Measurements from ENCODE around the gene KSR2.

KSR2 gene

DNA sequence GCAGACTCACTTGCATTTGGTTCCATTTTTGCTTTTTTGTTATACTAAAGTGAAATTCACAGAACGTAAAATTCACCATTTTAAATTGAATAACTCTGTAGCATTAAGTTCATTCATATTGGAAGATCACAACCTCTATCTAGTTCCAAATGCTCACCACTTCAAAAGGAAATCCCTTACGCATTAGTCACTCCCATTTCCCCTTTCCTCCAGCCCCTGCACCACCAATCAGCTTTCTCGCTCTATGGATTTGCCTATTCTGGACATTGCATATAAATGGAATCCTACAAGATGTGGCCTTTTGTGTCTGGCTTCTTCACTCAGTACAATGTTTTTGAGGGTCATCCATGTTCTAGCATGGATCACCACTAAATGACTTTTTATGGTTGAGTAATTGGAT, 294.5 kb downstream of the KSR2 start:
- H2AFZ ChIP-seq (ENCODE audit: insufficient read depth, low read length, poor library complexity): no peak overlapping the region
- H3K23ac ChIP-seq (ENCODE audit: low read length): no peak overlapping the region
- no peak overlapping the region for H4K8ac ChIP-seq (ENCODE audit: low read depth, low read length)
- H3K27me3 ChIP-seq (ENCODE audit: insufficient read depth, low read length): no peaks in the 10 kb centered on the region
- no peak overlapping the region for H2BK5ac ChIP-seq (ENCODE audit: low read depth, low read length, poor library complexity)
- no peaks in the 10 kb centered on the region for H3K79me2 ChIP-seq (ENCODE audit: control insufficient read depth, insufficient read depth, low read length, poor library complexity)
- no peak overlapping the region for H3K14ac ChIP-seq (ENCODE audit: low read length)
- no peaks in the 10 kb centered on the region for H3K9me3 ChIP-seq (ENCODE audit: insufficient read depth, low read depth, low read length)
- no peaks in the 10 kb centered on the region for H3K36me3 ChIP-seq (ENCODE audit: control insufficient read depth in 1 of 2, insufficient read depth in 2 of 2, low read length in 2 of 2)
- H3K18ac ChIP-seq (ENCODE audit: low read length): no peak overlapping the region
- no peak overlapping the region for H2BK120ac ChIP-seq (ENCODE audit: insufficient read depth, low read length, poor library complexity)
- H3K9ac ChIP-seq (ENCODE audit: low read length): no peak overlapping the region
- no peak for DNase-seq
- H3K79me1 ChIP-seq (ENCODE audit: low read length): no peaks in the 10 kb centered on the region
- H3K4me3 ChIP-seq (ENCODE audit: low read depth, low read length): no peak overlapping the region
- H3K4me1 ChIP-seq (ENCODE audit: control insufficient read depth in 1 of 2, insufficient read depth in 2 of 2, low read length in 2 of 2): no peaks in the 10 kb centered on the region
- H3K27ac ChIP-seq (ENCODE audit: low read depth, low read length): no peak overlapping the region
- no peak overlapping the region for H2AK5ac ChIP-seq (ENCODE audit: low read length)
- WGBS (ENCODE audit: extremely low coverage, insufficient coverage, insufficient read length): no CpG with 5 or more reads among the region's 3 CpGs
- H4K91ac ChIP-seq (ENCODE audit: low read depth, low read length): no peak overlapping the region
- H3K4ac ChIP-seq (ENCODE audit: low read depth, low read length): no peak overlapping the region
- no peak overlapping the region for H4K12ac ChIP-seq (ENCODE audit: low read depth, low read length)
- H3K4me2 ChIP-seq (ENCODE audit: low read length): no peak overlapping the region
- H2BK12ac ChIP-seq (ENCODE audit: low read length): no peak overlapping the region

DNA sequence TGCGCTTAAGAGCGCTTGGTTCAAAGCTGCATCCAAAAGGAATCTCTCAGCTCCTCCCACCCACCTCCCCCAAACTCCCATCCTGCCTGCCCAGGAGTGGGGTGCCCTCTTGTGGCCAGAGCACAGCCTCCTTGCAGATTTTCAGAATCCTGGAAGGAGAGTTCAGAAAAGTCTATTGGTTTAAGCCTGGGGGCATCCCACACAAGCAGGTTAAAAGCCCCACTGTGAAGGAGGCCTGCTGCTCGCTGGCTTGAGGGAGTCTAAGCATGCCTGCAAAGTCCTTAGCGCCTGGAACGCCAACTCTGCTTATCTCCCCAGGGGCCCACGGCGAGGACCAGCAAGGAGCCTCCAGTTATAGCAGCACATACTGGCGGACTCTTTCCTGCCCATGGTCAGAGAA, 297.1 kb downstream of the KSR2 start:
- no peak overlapping the region for H3K14ac ChIP-seq (ENCODE audit: low read length)
- peak; percentile 4 to 30 for DNase-seq
- H3K9ac ChIP-seq (ENCODE audit: low read length): no peak overlapping the region
- no peak overlapping the region for H4K8ac ChIP-seq (ENCODE audit: low read depth, low read length)
- no peaks in the 10 kb centered on the region for H3K79me2 ChIP-seq (ENCODE audit: control insufficient read depth, insufficient read depth, low read length, poor library complexity)
- no peak overlapping the region for H3K4ac ChIP-seq (ENCODE audit: low read depth, low read length)
- no peaks in the 10 kb centered on the region for H3K79me1 ChIP-seq (ENCODE audit: low read length)
- no peak overlapping the region for H2AFZ ChIP-seq (ENCODE audit: insufficient read depth, low read length, poor library complexity)
- no peak overlapping the region for H3K23ac ChIP-seq (ENCODE audit: low read length)
- H2BK120ac ChIP-seq (ENCODE audit: insufficient read depth, low read length, poor library complexity): no peak overlapping the region
- H3K4me1 ChIP-seq (ENCODE audit: control insufficient read depth in 1 of 2, insufficient read depth in 2 of 2, low read length in 2 of 2): no peaks in the 10 kb centered on the region
- H3K27me3 ChIP-seq (ENCODE audit: insufficient read depth, low read length): no peaks in the 10 kb centered on the region
- no peak overlapping the region for H4K91ac ChIP-seq (ENCODE audit: low read depth, low read length)
- H3K4me3 ChIP-seq (ENCODE audit: low read depth, low read length): no peak overlapping the region
- no peak overlapping the region for H3K4me2 ChIP-seq (ENCODE audit: low read length)
- no peak overlapping the region for H2AK5ac ChIP-seq (ENCODE audit: low read length)
- WGBS (ENCODE audit: extremely low coverage, insufficient coverage, insufficient read length): no CpG with 5 or more reads among the region's 8 CpGs
- H2BK5ac ChIP-seq (ENCODE audit: low read depth, low read length, poor library complexity): no peak overlapping the region
- no peak overlapping the region for H3K27ac ChIP-seq (ENCODE audit: low read depth, low read length)
- no peak overlapping the region for H2BK12ac ChIP-seq (ENCODE audit: low read length)
- H4K12ac ChIP-seq (ENCODE audit: low read depth, low read length): no peak overlapping the region
- no peaks in the 10 kb centered on the region for H3K36me3 ChIP-seq (ENCODE audit: control insufficient read depth in 1 of 2, insufficient read depth in 2 of 2, low read length in 2 of 2)
- H3K9me3 ChIP-seq (ENCODE audit: insufficient read depth, low read depth, low read length): no peaks in the 10 kb centered on the region
- H3K18ac ChIP-seq (ENCODE audit: low read length): no peak overlapping the region

DNA sequence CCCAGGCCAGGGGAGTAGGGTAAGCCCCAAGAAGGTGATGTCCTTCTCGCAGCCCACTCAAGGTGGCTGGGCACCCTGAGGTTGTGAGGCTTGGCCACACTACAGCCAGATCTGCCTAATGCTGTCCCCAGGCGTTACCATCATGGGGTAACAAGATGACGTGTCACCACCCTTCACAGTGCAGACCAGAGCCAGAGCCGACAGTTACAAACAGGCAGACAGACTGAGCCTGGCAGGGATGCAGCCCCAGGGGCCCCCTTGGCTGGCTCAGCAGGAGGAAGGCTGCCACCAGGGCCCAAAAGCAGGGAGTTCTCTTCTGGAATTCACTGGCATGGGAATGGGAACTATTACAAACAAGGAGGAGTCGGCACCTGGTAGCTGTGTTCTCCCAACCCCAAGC, 304.6 kb downstream of the KSR2 start:
- Histone ChIP-seq H3K23ac (ENCODE audit: low read length) (no peak overlapping the region), H4K8ac (ENCODE audit: low read depth, low read length) (no peak overlapping the region), H3K4me2 (ENCODE audit: low read length) (no peak overlapping the region), H3K79me1 (ENCODE audit: low read length) (no peaks in the 10 kb centered on the region), H3K27me3 (ENCODE audit: insufficient read depth, low read length) (no peaks in the 10 kb centered on the region), H3K14ac (ENCODE audit: low read length) (no peak overlapping the region), H3K9ac (ENCODE audit: low read length) (no peak overlapping the region), H3K4me3 (ENCODE audit: low read depth, low read length) (no peak overlapping the region), H3K36me3 (ENCODE audit: control insufficient read depth in 1 of 2, insufficient read depth in 2 of 2, low read length in 2 of 2) (no peaks in the 10 kb centered on the region), H2AFZ (ENCODE audit: insufficient read depth, low read length, poor library complexity) (no peak overlapping the region), H2BK120ac (ENCODE audit: insufficient read depth, low read length, poor library complexity) (no peak overlapping the region), H2AK5ac (ENCODE audit: low read length) (no peak overlapping the region), H3K9me3 (ENCODE audit: insufficient read depth, low read depth, low read length) (peaks cover 1% of the 10 kb centered on the region), H3K79me2 (ENCODE audit: control insufficient read depth, insufficient read depth, low read length, poor library complexity) (no peaks in the 10 kb centered on the region), H3K18ac (ENCODE audit: low read length) (no peak overlapping the region), H3K27ac (ENCODE audit: low read depth, low read length) (no peak overlapping the region), H3K4me1 (ENCODE audit: control insufficient read depth in 1 of 2, insufficient read depth in 2 of 2, low read length in 2 of 2) (no peaks in the 10 kb centered on the region), H2BK5ac (ENCODE audit: low read depth, low read length, poor library complexity) (no peak overlapping the region), H3K4ac (ENCODE audit: low read depth, low read length) (no peak overlapping the region), H4K91ac (ENCODE audit: low read depth, low read length) (no peak overlapping the region), H4K12ac (ENCODE audit: low read depth, low read length) (no peak overlapping the region), H2BK12ac (ENCODE audit: low read length) (no peak overlapping the region)
- WGBS (ENCODE audit: extremely low coverage, insufficient coverage, insufficient read length): no CpG with 5 or more reads among the region's 5 CpGs
- DNase-seq: no peak

DNA sequence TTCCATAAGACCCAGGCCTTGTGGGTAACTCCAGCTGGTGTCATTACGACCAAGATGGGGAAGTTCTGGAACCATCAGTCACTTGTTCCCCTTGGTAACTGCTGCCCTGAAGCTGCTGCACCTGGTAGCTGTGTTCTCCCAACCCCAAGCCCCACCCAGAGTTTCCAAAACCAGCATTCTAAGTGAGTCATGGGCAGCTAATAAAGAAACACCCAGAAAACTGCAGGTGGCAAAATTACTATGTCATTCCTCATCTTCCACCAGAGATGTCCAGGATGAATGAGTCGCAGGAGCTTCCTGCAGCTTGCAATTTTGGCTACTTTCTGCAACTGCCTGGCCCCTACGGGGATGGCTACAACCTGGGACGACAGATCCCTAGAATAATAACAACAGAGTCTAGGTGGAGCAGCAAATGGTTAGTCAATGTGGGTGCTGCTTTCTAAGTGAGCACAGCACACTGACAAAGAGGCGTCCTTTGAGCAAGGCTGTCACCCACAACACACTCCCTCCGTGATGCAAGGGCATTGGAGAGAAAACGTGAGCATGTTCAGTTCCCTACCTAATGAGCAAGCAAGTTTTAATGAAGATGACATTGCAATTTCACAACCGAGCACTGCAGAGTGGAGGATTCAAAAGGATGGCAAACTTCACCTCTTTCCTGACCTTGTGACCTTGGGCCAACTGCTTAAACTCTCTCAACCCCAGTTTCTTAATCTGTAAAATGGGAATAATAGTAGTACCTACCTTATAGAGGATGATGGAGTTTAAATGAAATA, 306.0 kb downstream of the KSR2 start:
- H3K27me3 ChIP-seq (ENCODE audit: insufficient read depth, low read length): no peaks in the 10 kb centered on the region
- no peak overlapping the region for H3K4ac ChIP-seq (ENCODE audit: low read depth, low read length)
- no peak overlapping the region for H3K9ac ChIP-seq (ENCODE audit: low read length)
- no peak overlapping the region for H3K4me2 ChIP-seq (ENCODE audit: low read length)
- no peak overlapping the region for H3K23ac ChIP-seq (ENCODE audit: low read length)
- no peak overlapping the region for H2AK5ac ChIP-seq (ENCODE audit: low read length)
- DNase-seq: no peak
- no peak overlapping the region for H4K8ac ChIP-seq (ENCODE audit: low read depth, low read length)
- peaks cover 1% of the 10 kb centered on the region for H3K9me3 ChIP-seq (ENCODE audit: insufficient read depth, low read depth, low read length)
- no peaks in the 10 kb centered on the region for H3K79me1 ChIP-seq (ENCODE audit: low read length)
- no peak overlapping the region for H2BK120ac ChIP-seq (ENCODE audit: insufficient read depth, low read length, poor library complexity)
- no peak overlapping the region for H3K4me3 ChIP-seq (ENCODE audit: low read depth, low read length)
- no peaks in the 10 kb centered on the region for H3K36me3 ChIP-seq (ENCODE audit: control insufficient read depth in 1 of 2, insufficient read depth in 2 of 2, low read length in 2 of 2)
- H2BK5ac ChIP-seq (ENCODE audit: low read depth, low read length, poor library complexity): no peak overlapping the region
- no peak overlapping the region for H4K12ac ChIP-seq (ENCODE audit: low read depth, low read length)
- no peak overlapping the region for H2BK12ac ChIP-seq (ENCODE audit: low read length)
- no peak overlapping the region for H3K18ac ChIP-seq (ENCODE audit: low read length)
- no peaks in the 10 kb centered on the region for H3K4me1 ChIP-seq (ENCODE audit: control insufficient read depth in 1 of 2, insufficient read depth in 2 of 2, low read length in 2 of 2)
- H4K91ac ChIP-seq (ENCODE audit: low read depth, low read length): no peak overlapping the region
- no peak overlapping the region for H3K14ac ChIP-seq (ENCODE audit: low read length)
- no peak overlapping the region for H3K27ac ChIP-seq (ENCODE audit: low read depth, low read length)
- H3K79me2 ChIP-seq (ENCODE audit: control insufficient read depth, insufficient read depth, low read length, poor library complexity): no peaks in the 10 kb centered on the region
- WGBS (ENCODE audit: extremely low coverage, insufficient coverage, insufficient read length): no CpG with 5 or more reads among the region's 8 CpGs
- H2AFZ ChIP-seq (ENCODE audit: insufficient read depth, low read length, poor library complexity): no peak overlapping the region
